IPS DF 19.7 (cell line): ENCODE measurements around the gene RASL11A.
"Not testable (repeated sequence)": the region's sequence is repeated elsewhere in the genome, so short reads cannot be mapped to it uniquely, and the experiment has no call there.

Experiments used
- DNase-seq: peaks from one replicate; pipeline ENCODE4 v3.0.0-alpha.2; 2013; ENCODE audit warnings: low read depth, low spot score

RASL11A gene

GRCh38 chr13:27270594-27271520 is at the start of gene RASL11A:
Gene RASL11A (plus strand): TSS chr13:27270830. CDS start chr13:27270945, 115 bp downstream.
- DNase-seq: no peak

- DNase-seq: not testable (repeated sequence)
Observed at GRCh38 chr13:27222100-27222499, 48.5 kb upstream of the RASL11A start.

- DNase-seq: no peak
Observed at GRCh38 chr13:27226991-27227390, 43.6 kb upstream of the RASL11A start.

GRCh38 chr13:27228131-27228530 is 42.5 kb upstream of the RASL11A start:
- DNase-seq: no peak

- no peak for DNase-seq
Observed at GRCh38 chr13:27229642-27230041, 41.0 kb upstream of the RASL11A start.

- no peak for DNase-seq
Observed at GRCh38 chr13:27233964-27234363, 36.7 kb upstream of the RASL11A start.

GRCh38 chr13:27236478-27236877 is 34.2 kb upstream of the RASL11A start:
- DNase-seq: no peak

- no peak for DNase-seq
Observed at GRCh38 chr13:27242702-27243101, 27.9 kb upstream of the RASL11A start.

- DNase-seq: peak; percentile 61
Observed at GRCh38 chr13:27245610-27246009, 25.0 kb upstream of the RASL11A start.

GRCh38 chr13:27250833-27251165 is 19.8 kb upstream of the RASL11A start:
- no peak for DNase-seq

GRCh38 chr13:27251166-27252091 is 19.2 kb upstream of the RASL11A start, which contains the start of gene RPL21:
Gene RPL21 (plus strand): TSS chr13:27251558. CDS start chr13:27253777, 2,219 bp downstream.
- peak; percentile 89 for DNase-seq

- DNase-seq: no peak
Observed at GRCh38 chr13:27252467-27252866, 18.2 kb upstream of the RASL11A start.

- no peak for DNase-seq
Observed at GRCh38 chr13:27257233-27257568, 13.4 kb upstream of the RASL11A start.

- DNase-seq: no peak
Observed at GRCh38 chr13:27257648-27258253, 12.9 kb upstream of the RASL11A start.

GRCh38 chr13:27258637-27259386 is 11.8 kb upstream of the RASL11A start:
- DNase-seq: no peak

GRCh38 chr13:27259831-27260230 is 10.8 kb upstream of the RASL11A start:
- DNase-seq: no peak

GRCh38 chr13:27261396-27261795 is 9.2 kb upstream of the RASL11A start:
- no peak for DNase-seq

- DNase-seq: no peak
Observed at GRCh38 chr13:27263438-27263837, 7.2 kb upstream of the RASL11A start.

- no peak for DNase-seq
Observed at GRCh38 chr13:27264181-27264580, 6.4 kb upstream of the RASL11A start.

GRCh38 chr13:27264648-27265047 is 6.0 kb upstream of the RASL11A start:
- DNase-seq: no peak

- no peak for DNase-seq
Observed at GRCh38 chr13:27266917-27267316, 3.7 kb upstream of the RASL11A start.
